ENCODE data around the gene KCNJ5. TPM values are rescaled to one million over a fixed set of nuclear protein-coding genes. Genes with fewer than 3 reads are reported as not detected.

KCNJ5 gene
- total RNA-seq, 1 experiment from 2014 or later, result 0.22 TPM

DNA sequence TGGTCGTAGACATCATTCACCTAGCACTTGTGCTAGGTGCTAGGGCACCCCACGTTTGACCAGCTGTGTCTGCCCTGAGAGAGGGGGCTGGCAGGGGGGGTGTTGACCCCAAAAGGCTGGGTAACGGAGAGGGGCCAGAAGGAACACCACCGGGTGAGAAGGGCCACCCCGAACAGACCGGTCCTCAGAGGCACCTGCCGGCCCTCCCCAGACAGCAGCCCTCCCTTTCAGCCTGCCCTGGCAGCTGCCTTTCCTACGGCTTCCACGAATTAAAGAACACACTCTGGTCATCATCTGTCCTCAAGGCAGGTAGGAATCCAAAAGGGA, 977 bp upstream of the KCNJ5 start:
- Mint-ChIP-seq H3K27ac (no peak overlapping the region), H3K4me1 (peaks cover 42% of the 10 kb centered on the region), H3K9me3 (no peaks in the 10 kb centered on the region), H3K27me3 (ENCODE audit: low read depth) (peaks cover 96% of the 10 kb centered on the region), H3K36me3 (no peaks in the 10 kb centered on the region), H3K4me3 (peak overlapping the region; percentile 77)
- CTCF ChIA-PET, result interaction anchor here (0.7 to 10.8 kb wide), 6 partner anchors 8 to 66 kb away, joined by 3 to 245 read pairs (median 16); no protein-coding TSS in a partner anchor
- DNase-seq (ENCODE audit: low spot score), result no peak
- ATAC-seq, result peak; percentile 11
- TF ChIP-seq MXD4 (CRISPR knock-in tag; IDR thresholded peaks at IDR 0.05; ENCODE audit: borderline replicate concordance) (no peak), JUN (CRISPR knock-in tag; IDR thresholded peaks at IDR 0.05) (no peak), ZBTB21 (CRISPR knock-in tag; IDR thresholded peaks at IDR 0.05; ENCODE audit: borderline replicate concordance) (no peak)
- POLR2A ChIA-PET, result interaction anchor here (0.6 kb wide), 1 partner anchor 303 kb away, joined by 3 read pairs; no protein-coding TSS in a partner anchor

DNA sequence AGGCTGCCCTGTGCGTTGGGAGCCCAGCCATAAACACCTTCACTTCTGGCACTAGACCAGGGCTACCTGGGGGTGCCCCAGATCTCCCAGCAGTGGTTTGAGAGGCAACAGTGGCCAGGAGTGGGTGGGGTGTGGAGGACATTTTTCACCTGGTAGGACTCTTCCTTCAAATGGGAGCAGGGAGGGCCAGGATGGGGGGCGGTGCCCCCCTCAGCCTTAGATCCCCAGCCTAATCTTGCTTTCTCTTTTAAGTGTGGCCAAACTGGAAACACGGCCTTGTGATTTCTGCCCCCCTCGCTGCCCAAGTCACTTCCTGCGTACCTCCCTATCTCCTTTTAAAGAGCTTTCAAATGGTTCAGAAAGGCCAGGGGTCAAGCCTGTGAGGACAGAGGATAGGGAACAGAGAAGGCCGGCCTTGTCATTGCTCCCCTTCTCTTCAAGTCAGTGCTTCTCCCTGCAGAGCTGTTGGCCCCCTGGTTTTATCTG, 800 bp downstream of the KCNJ5 start:
- ATAC-seq (no peak), DNase-seq (ENCODE audit: low spot score) (no peak)
- ChIA-PET POLR2A (interaction anchor here (1.9 kb wide), 1 partner anchor 10 kb away, joined by 8 read pairs; no protein-coding TSS in a partner anchor), CTCF (interaction anchor here (1.7 to 10.8 kb wide), 4 partner anchors 14 to 64 kb away, joined by 7 to 245 read pairs (median 28); no protein-coding TSS in a partner anchor)
- no peaks in the 10 kb centered on the region for H3K36me3 Mint-ChIP-seq
- no peak overlapping the region for H3K27ac Mint-ChIP-seq
- H3K9me3 Mint-ChIP-seq, result no peaks in the 10 kb centered on the region
- peaks cover 94% of the 10 kb centered on the region for H3K27me3 Mint-ChIP-seq (ENCODE audit: low read depth)
- peaks cover 31% of the 10 kb centered on the region for H3K4me1 Mint-ChIP-seq
- H3K4me3 Mint-ChIP-seq, result peak overlapping the region; percentile 77
- TF ChIP-seq, protein P1, sequence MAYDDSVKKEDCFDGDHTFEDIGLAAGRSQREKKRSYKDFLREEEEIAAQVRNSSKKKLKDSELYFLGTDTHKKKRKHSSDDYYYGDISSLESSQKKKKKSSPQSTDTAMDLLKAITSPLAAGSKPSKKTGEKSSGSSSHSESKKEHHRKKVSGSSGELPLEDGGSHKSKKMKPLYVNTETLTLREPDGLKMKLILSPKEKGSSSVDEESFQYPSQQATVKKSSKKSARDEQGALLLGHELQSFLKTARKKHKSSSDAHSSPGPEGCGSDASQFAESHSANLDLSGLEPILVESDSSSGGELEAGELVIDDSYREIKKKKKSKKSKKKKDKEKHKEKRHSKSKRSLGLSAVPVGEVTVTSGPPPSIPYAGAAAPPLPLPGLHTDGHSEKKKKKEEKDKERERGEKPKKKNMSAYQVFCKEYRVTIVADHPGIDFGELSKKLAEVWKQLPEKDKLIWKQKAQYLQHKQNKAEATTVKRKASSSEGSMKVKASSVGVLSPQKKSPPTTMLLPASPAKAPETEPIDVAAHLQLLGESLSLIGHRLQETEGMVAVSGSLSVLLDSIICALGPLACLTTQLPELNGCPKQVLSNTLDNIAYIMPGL (CRISPR knock-in tag; IDR thresholded peaks at IDR 0.05), result no peak
- TF ChIP-seq, protein P2, sequence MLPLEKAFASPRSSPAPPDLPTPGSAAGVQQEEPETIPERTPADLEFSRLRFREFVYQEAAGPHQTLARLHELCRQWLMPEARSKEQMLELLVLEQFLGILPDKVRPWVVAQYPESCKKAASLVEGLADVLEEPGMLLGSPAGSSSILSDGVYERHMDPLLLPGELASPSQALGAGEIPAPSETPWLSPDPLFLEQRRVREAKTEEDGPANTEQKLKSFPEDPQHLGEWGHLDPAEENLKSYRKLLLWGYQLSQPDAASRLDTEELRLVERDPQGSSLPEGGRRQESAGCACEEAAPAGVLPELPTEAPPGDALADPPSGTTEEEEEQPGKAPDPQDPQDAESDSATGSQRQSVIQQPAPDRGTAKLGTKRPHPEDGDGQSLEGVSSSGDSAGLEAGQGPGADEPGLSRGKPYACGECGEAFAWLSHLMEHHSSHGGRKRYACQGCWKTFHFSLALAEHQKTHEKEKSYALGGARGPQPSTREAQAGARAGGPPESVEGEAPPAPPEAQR (CRISPR knock-in tag; IDR thresholded peaks at IDR 0.05), result no peak
- TF ChIP-seq, protein P3, sequence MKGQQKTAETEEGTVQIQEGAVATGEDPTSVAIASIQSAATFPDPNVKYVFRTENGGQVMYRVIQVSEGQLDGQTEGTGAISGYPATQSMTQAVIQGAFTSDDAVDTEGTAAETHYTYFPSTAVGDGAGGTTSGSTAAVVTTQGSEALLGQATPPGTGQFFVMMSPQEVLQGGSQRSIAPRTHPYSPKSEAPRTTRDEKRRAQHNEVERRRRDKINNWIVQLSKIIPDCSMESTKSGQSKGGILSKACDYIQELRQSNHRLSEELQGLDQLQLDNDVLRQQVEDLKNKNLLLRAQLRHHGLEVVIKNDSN (CRISPR knock-in tag; IDR thresholded peaks at IDR 0.05), result no peak
- TF ChIP-seq ZNF263 (CRISPR knock-in tag; IDR thresholded peaks at IDR 0.05; ENCODE audit: low read depth), result no peak
- TF ChIP-seq, protein P4, sequence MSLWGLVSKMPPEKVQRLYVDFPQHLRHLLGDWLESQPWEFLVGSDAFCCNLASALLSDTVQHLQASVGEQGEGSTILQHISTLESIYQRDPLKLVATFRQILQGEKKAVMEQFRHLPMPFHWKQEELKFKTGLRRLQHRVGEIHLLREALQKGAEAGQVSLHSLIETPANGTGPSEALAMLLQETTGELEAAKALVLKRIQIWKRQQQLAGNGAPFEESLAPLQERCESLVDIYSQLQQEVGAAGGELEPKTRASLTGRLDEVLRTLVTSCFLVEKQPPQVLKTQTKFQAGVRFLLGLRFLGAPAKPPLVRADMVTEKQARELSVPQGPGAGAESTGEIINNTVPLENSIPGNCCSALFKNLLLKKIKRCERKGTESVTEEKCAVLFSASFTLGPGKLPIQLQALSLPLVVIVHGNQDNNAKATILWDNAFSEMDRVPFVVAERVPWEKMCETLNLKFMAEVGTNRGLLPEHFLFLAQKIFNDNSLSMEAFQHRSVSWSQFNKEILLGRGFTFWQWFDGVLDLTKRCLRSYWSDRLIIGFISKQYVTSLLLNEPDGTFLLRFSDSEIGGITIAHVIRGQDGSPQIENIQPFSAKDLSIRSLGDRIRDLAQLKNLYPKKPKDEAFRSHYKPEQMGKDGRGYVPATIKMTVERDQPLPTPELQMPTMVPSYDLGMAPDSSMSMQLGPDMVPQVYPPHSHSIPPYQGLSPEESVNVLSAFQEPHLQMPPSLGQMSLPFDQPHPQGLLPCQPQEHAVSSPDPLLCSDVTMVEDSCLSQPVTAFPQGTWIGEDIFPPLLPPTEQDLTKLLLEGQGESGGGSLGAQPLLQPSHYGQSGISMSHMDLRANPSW (CRISPR knock-in tag; conservative IDR thresholded peaks at IDR 0.05; ENCODE audit: low read depth), result no peak
- no peak for TF ChIP-seq SMAD3 (CRISPR knock-in tag; IDR thresholded peaks at IDR 0.05; ENCODE audit: borderline replicate concordance)
- no peak for TF ChIP-seq PRRX2 (CRISPR knock-in tag; IDR thresholded peaks at IDR 0.05)

DNA sequence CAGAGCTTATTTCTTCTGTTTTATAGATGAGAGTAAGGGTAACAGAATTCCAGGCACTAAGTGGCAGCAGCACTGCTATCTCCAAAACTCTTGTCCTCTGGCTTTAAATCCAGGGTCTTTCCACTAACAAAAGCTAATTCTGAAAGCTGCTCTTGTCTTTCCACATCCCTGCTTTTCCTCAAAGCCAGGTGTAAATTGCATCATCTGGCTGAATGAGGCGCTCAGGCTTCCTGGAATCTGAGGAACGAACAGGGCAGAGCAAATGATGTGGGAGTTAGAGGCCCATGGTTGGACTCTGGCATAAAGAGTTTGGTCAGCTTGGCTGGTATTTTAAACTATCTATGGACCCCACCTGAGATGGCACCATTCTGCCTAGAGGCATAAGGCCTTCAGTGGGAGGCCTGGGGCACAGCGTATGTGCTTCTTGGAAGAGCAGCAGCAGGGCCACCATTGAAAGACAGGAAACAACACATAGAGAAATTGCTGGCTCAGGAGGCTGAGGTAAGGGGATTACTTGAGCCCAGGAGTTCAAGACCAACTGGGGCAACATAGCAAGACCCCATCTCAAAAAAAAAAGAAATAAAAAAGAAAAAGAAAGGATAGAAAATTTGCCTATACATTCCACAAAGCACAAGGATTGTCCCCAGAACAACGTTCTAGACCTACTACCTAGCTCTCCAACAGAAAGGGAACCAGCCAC, 1.9 kb downstream of the KCNJ5 start:
- H3K36me3 Mint-ChIP-seq, result no peaks in the 10 kb centered on the region
- POLR2A ChIA-PET, result interaction anchor here (0.9 to 1.9 kb wide), 2 partner anchors 9 kb away, joined by 3 to 8 read pairs; no protein-coding TSS in a partner anchor
- TF ChIP-seq, protein P5, sequence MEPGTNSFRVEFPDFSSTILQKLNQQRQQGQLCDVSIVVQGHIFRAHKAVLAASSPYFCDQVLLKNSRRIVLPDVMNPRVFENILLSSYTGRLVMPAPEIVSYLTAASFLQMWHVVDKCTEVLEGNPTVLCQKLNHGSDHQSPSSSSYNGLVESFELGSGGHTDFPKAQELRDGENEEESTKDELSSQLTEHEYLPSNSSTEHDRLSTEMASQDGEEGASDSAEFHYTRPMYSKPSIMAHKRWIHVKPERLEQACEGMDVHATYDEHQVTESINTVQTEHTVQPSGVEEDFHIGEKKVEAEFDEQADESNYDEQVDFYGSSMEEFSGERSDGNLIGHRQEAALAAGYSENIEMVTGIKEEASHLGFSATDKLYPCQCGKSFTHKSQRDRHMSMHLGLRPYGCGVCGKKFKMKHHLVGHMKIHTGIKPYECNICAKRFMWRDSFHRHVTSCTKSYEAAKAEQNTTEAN (CRISPR knock-in tag; IDR thresholded peaks at IDR 0.05), result no peak
- TF ChIP-seq TCF7 (CRISPR knock-in tag; IDR thresholded peaks at IDR 0.05; ENCODE audit: low read depth) (no peak), NFE2L1 (CRISPR knock-in tag; IDR thresholded peaks at IDR 0.05) (no peak), ZNF121 (CRISPR knock-in tag; IDR thresholded peaks at IDR 0.05) (0 out of 2 replicates have a peak, but pooled peaks have one; percentile 15), GABPB1 (CRISPR knock-in tag; IDR thresholded peaks at IDR 0.05) (peak; percentile 70; the same call in 1 of the 2 replicates)
- TF ChIP-seq, protein P2 (CRISPR knock-in tag; IDR thresholded peaks at IDR 0.05), result no peak
- peaks cover 24% of the 10 kb centered on the region for H3K4me1 Mint-ChIP-seq
- no peaks in the 10 kb centered on the region for H3K9me3 Mint-ChIP-seq
- ATAC-seq (no peak), DNase-seq (ENCODE audit: low spot score) (no peak)
- no peak overlapping the region for H3K4me3 Mint-ChIP-seq
- H3K27ac Mint-ChIP-seq, result no peak overlapping the region
- CTCF ChIA-PET, result interaction anchor here (0.9 to 10.8 kb wide), 6 partner anchors 8 to 63 kb away, joined by 3 to 245 read pairs (median 17); no protein-coding TSS in a partner anchor
- peaks cover 92% of the 10 kb centered on the region for H3K27me3 Mint-ChIP-seq (ENCODE audit: low read depth)

Data from WTC11 (cell line).